ENCODE measurements around the gene SRPK2. TPM values are rescaled to one million over a fixed set of nuclear protein-coding genes. Genes with fewer than 3 reads are reported as not detected.
"Not testable (repeated sequence)": the region's sequence is repeated elsewhere in the genome, so short reads cannot be mapped to it uniquely, and the experiment has no call there.

The SRPK2 gene
- total RNA-seq, 4 donors from 2014 or later, result 29.5 to 48.2 (median 30.6) TPM

- ATAC-seq (ENCODE audit: low FRiP score) (no peak), DNase-seq (ENCODE audit: low spot score) (no peak)
- TF ChIP-seq, protein P1, sequence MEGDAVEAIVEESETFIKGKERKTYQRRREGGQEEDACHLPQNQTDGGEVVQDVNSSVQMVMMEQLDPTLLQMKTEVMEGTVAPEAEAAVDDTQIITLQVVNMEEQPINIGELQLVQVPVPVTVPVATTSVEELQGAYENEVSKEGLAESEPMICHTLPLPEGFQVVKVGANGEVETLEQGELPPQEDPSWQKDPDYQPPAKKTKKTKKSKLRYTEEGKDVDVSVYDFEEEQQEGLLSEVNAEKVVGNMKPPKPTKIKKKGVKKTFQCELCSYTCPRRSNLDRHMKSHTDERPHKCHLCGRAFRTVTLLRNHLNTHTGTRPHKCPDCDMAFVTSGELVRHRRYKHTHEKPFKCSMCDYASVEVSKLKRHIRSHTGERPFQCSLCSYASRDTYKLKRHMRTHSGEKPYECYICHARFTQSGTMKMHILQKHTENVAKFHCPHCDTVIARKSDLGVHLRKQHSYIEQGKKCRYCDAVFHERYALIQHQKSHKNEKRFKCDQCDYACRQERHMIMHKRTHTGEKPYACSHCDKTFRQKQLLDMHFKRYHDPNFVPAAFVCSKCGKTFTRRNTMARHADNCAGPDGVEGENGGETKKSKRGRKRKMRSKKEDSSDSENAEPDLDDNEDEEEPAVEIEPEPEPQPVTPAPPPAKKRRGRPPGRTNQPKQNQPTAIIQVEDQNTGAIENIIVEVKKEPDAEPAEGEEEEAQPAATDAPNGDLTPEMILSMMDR (IDR thresholded peaks at IDR 0.05), result no peak
These were observed 144.1 kb downstream of the SRPK2 start for GRCh38 chr7:105244594-105244993.

GRCh38 chr7:105241198-105241597 is 147.5 kb downstream of the SRPK2 start:
- ATAC-seq (ENCODE audit: low FRiP score) (no peak), DNase-seq (ENCODE audit: low spot score) (no peak)
- TF ChIP-seq, protein P1 (IDR thresholded peaks at IDR 0.05), result no peak

- no peak for DNase-seq (ENCODE audit: low spot score)
- ATAC-seq (ENCODE audit: low FRiP score), result no peak
- TF ChIP-seq, protein P1 (IDR thresholded peaks at IDR 0.05), result no peak
These were observed 150.4 kb downstream of the SRPK2 start for GRCh38 chr7:105238198-105238765.

DNA sequence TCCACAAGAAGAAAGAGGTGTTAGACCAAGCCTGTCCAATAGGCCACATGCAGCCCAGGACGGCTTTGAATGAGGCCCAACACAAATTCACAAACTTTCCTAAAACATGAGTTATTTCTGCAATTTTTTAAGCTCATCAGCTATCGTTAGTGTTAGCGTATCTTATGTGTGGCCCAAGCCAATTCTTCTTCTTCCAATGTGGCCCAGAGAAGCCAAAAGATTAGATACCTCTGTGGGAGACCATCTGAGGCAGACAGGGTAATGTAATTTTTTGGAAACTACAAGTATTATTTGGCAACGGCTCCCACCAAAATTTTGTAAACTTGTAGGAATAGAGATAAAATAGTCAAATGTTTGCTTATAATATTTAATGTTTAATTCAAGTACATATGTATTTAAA is 153.8 kb downstream of the SRPK2 start:
- DNase-seq (ENCODE audit: low spot score) (no peak), ATAC-seq (ENCODE audit: low FRiP score) (no peak)
- TF ChIP-seq, protein P1 (IDR thresholded peaks at IDR 0.05), result no peak

DNA sequence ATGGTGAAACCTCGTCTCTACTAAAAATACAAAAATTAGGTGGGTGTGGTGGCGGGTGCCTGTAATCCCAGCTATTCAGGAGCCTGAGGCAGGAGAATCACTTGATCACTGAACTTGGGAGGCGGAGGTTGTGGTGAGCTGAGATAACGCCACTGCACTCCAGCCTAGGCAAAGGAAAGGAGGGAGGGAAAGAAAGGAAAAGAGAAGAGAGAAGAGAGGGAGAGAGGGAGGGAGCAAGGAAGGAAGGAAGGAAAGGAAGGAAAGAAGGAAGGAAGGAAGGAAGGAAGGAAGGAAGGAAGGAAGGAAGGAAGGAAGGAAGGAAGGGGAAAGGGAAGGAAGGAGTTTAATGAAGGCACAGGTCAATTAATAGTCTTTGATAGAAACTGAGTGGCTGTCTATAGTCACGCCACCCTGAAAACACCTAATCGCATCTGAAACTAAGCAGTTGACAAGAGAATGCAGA is 155.9 kb downstream of the SRPK2 start:
- DNase-seq (ENCODE audit: low spot score); ATAC-seq (ENCODE audit: low FRiP score): not testable (repeated sequence)

- TF ChIP-seq, protein P1 (IDR thresholded peaks at IDR 0.05), result no peak
- ATAC-seq (ENCODE audit: low FRiP score) (no peak), DNase-seq (ENCODE audit: low spot score) (no peak)
These were observed 158.2 kb downstream of the SRPK2 start for GRCh38 chr7:105230486-105230885.

DNA sequence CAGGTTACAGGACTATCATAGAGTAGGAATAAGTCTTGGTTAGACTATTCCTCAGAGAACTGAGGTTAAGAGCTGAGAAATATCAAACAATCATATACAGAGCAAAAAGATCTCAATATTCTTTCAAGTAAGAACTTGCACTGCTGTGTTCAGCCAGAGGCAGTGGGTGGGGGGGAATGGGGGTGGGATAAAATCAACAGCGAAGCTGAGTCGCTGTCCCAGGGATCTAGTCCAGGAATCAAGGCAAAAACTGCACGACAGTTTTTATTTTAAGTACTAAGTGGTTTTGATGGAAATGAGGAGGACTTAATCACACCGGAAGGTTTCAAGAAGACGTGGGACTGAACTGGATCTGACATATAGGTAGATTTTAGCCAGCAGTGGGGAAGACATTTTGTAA is 159.1 kb downstream of the SRPK2 start:
- DNase-seq (ENCODE audit: low spot score) (no peak), ATAC-seq (ENCODE audit: low FRiP score) (no peak)
- TF ChIP-seq, protein P1 (IDR thresholded peaks at IDR 0.05), result no peak

All from omental fat pad (tissue), 4 donors.